GM12872 (cell line): Measurements from ENCODE around the gene ITGB2.

ENCODE experiments used
- TF ChIP-seq, protein P1 (sequence below): IDR thresholded peaks from 3 replicates; pipeline ENCODE4 v1.5.1; 2011; ENCODE audit warnings: low read depth, mild to moderate bottlenecking, low read length, moderate library complexity; ENCODE audit not compliant: insufficient read depth

Gene ITGB2

DNA sequence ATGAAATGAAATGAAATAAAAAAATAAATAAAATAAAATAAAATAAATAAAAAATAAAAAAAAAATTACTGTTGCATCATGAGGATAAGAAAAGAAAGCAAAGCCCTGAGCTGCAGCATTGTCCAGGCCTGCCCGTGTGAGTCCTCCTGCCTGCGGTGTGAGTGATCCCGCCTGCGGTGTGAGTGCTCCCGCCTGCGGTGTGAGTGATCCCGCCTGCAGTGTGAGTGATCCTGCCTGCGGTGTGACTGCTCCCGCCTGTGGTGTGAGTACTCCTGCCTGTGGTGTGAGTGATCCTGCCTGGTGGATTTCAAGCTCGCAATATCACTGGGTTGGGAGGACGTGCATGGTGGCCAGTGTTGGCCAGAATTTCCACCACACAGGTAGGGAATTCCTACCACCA lies 24.8 kb downstream of the ITGB2 start:
- TF ChIP-seq, protein P1, sequence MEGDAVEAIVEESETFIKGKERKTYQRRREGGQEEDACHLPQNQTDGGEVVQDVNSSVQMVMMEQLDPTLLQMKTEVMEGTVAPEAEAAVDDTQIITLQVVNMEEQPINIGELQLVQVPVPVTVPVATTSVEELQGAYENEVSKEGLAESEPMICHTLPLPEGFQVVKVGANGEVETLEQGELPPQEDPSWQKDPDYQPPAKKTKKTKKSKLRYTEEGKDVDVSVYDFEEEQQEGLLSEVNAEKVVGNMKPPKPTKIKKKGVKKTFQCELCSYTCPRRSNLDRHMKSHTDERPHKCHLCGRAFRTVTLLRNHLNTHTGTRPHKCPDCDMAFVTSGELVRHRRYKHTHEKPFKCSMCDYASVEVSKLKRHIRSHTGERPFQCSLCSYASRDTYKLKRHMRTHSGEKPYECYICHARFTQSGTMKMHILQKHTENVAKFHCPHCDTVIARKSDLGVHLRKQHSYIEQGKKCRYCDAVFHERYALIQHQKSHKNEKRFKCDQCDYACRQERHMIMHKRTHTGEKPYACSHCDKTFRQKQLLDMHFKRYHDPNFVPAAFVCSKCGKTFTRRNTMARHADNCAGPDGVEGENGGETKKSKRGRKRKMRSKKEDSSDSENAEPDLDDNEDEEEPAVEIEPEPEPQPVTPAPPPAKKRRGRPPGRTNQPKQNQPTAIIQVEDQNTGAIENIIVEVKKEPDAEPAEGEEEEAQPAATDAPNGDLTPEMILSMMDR: no peak

DNA sequence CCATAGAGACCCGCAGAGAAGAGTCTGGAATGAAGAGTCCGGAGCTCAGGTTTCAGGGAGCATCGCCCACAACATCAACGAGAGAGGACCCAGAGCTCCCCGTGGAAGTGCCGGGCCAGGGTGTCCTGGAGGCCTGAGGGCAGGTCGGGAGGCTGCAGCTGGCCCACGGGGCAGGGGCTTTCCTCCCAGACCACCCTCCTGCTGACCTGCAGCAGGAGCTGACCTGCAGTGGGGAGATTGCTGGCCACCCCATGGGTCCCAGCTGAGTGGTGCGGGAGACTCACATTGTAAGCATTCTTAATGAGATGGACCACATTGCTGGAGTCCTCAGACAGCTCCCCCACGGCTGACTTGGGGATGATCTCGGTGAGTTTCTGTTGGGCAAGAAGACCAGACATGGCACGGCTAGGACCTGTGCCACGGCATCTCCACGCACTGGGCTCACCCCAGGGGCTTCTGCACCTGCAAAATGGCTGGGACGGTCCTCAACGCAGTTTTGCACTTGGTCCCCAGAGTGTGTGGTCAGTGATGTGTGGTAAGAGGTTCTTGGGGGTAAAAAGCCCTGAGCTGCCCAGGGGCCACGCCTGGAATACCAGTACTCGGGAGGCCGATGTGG lies 25.9 kb downstream of the ITGB2 start:
- TF ChIP-seq, protein P1: no peak

DNA sequence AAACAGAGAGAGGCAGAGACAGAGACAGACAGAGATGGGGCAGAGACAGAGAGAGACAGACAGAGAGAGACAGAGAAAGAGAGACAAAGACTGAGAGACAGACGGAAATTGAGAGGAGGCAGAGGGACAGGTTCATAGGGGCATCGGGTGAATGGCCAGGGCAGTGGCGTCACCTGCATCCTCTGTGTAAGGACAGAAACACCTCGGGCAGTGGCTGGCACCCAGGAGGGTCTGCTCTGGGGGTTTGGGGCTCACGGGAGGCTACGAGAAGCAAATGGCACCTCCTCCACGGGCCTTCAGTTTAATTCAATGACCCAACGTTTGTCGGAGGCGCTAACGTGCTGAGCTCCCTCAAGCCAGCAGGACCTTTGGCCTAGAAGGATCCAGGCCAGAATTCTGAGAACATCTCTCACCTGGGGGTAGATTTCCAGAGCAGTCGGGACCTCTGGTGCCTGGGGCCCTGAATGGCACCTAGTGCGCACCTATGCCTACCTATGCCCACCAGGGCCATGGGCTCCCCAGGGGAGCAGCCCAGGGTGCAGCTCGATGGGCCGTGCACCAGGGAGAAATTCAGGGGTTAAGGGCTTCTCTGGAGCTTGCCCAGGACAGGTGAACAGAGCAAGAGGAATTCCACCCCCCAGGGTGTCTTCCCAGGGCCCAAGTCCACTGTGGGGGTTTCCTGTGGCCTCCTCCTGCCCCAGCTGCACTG lies 26.6 kb downstream of the ITGB2 start:
- TF ChIP-seq, protein P1: no peak

DNA sequence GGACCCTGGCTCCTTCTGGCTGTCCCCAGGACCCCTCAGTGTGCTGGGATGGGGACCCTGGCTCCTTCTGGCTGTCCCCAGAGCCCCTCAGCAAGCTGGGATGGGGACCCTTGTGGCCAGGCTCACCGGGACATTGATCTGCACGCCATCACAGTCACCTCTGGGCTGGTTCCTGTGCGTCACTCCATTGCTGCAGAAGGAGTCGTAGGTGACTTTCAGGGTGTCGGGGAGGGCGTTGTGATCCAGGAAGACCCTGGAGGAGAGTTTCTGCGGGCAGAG lies 27.5 kb downstream of the ITGB2 start:
- TF ChIP-seq, protein P1: no peak

GRCh38 chr21:44892536-44893277 lies 28.0 kb downstream of the ITGB2 start:
- TF ChIP-seq, protein P1: peak; percentile 98

GRCh38 chr21:44892095-44892494 lies 28.6 kb downstream of the ITGB2 start:
- TF ChIP-seq, protein P1: no peak

GRCh38 chr21:44891631-44892031 lies 29.1 kb downstream of the ITGB2 start:
- TF ChIP-seq, protein P1: no peak
